ENCODE data around the gene ZCCHC14.

GRCh38 chr16:87499189-87499486 lies 6.3 kb upstream of the ZCCHC14 start:
- TF ChIP-seq CTCF (IDR thresholded peaks at IDR 0.05; ENCODE audit: insufficient read depth, low read length): no peak
- no peak for TF ChIP-seq GABPA (IDR thresholded peaks at IDR 0.05; ENCODE audit: low read depth)
- no peak for TF ChIP-seq POLR2AphosphoS5 (IDR thresholded peaks at IDR 0.05; ENCODE audit: low read depth)
- TF ChIP-seq SPI1 (IDR thresholded peaks at IDR 0.05; ENCODE audit: borderline replicate concordance, low read depth): no peak
- no peak for TF ChIP-seq REST (IDR thresholded peaks at IDR 0.05; ENCODE audit: insufficient replicate concordance, low read depth)
